AG04449 (cell line): ENCODE measurements around the gene TJP1.

Source experiments
- CTCF ChIA-PET: fragments of 350-600 bp; formaldehyde crosslinking; extraction: SDS; loops from one replicate; lab custom pipeline; 2021; ENCODE audit warnings: antibody characterized with exemption; lab: Yijun Ruan, JAX
- POLR2A ChIA-PET: fragments of 400-600, 350-600 bp; formaldehyde crosslinking; extraction: SDS; loops from one replicate; lab custom pipeline; 2020; ENCODE audit warnings: antibody characterized with exemption, inconsistent platforms; lab: Yijun Ruan, JAX
- DNase-seq: peaks from one replicate; pipeline ENCODE4 v3.0.0-alpha.2; 2010; ENCODE audit warnings: low read depth, low spot score
- H3K4me3 ChIP-seq: 2 replicates; pipeline ENCODE4 v1.5.1; 2011; ENCODE audit warnings: low read depth, mild to moderate bottlenecking, control low read depth, low read length
- TF ChIP-seq, protein P1 (sequence below): IDR thresholded peaks from one replicate; pipeline ENCODE4 v1.5.1; 2011; ENCODE audit warnings: mild to moderate bottlenecking, moderate library complexity, low read length, control low read depth, inconsistent platforms; ENCODE audit not compliant: insufficient read depth; ENCODE audit errors: missing control alignments

TJP1 gene

DNA sequence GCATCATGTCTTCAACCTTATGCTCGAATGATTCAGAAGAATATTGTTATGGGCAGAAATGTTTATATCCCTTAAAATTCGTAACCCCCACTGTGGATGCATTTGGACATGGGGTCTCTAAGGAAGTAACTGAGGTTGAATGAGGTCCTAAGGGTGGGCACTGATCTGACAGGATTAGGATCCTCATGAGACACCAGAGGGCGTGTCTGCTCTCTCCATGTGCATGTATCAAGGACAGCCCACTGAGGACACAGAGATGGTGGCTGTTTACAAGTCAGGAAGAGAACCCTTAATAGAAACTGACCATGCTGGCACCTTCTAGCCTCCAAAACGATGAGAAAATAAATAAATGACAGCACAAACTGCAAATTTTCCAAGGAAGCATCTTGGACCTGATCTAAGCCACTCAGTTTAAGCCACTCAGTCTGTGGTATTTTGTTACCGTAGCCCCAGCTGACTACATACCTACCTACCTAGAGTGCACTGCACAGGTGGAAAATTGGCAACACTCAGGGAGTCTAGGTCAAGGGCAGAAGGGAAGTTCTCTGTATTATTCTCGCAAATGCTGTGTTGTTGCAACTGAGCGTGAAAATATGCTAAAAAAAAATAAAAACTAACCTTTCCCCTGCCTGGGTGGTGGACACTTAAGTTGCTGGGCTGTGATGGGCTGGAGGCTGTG is 126.6 kb downstream of the TJP1 start:
- ChIA-PET POLR2A (no interaction called here), CTCF (no interaction called here)
- TF ChIP-seq, protein P1, sequence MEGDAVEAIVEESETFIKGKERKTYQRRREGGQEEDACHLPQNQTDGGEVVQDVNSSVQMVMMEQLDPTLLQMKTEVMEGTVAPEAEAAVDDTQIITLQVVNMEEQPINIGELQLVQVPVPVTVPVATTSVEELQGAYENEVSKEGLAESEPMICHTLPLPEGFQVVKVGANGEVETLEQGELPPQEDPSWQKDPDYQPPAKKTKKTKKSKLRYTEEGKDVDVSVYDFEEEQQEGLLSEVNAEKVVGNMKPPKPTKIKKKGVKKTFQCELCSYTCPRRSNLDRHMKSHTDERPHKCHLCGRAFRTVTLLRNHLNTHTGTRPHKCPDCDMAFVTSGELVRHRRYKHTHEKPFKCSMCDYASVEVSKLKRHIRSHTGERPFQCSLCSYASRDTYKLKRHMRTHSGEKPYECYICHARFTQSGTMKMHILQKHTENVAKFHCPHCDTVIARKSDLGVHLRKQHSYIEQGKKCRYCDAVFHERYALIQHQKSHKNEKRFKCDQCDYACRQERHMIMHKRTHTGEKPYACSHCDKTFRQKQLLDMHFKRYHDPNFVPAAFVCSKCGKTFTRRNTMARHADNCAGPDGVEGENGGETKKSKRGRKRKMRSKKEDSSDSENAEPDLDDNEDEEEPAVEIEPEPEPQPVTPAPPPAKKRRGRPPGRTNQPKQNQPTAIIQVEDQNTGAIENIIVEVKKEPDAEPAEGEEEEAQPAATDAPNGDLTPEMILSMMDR, result no peak
- no peak for DNase-seq
- H3K4me3 ChIP-seq, result no peak overlapping the region

DNA sequence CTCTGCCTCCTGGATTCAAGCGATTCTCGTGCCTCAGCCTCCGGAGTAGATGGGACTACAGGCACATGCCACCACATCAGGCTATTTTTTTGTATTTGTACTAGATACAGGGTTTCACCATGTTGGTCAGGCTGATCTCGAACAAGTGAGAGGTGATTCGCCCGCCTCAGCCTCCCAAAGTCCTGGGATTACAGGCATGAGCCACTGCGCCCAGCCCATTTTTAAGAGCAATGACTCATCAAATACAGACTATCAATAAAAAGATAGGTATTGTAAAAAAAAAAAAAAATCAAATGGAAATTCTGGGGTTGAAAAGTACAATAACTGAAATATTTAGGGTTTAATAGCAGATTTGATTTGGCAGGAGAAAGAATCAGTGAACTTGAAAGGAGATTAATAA is 129.0 kb downstream of the TJP1 start:
- ChIA-PET POLR2A (no interaction called here), CTCF (interaction anchor here (1.3 kb wide), 1 partner anchor 98 kb away, joined by 4 read pairs; no protein-coding TSS in a partner anchor)
- no peak overlapping the region for H3K4me3 ChIP-seq
- TF ChIP-seq, protein P1, result no peak
- no peak for DNase-seq

DNA sequence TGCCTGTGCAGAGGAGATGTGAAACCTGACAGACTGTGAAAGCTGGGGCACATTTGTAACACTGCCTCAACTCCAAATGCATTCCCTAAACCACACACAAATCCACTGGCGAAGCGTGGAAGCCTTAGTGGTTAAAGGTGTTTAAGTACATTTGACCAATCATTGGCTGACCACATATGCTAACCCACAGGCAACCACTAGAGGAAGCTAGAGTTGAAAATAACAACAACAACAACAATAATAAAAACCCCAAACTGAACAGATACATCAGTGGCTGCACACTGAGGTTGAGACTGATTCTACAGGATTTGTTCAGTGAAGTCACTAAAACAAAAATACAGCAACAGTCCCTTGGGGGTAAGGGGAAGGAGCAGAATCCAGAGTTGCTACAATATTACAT is 129.7 kb downstream of the TJP1 start:
- CTCF ChIA-PET, result interaction anchor here (1.3 kb wide), 1 partner anchor 97 kb away, joined by 4 read pairs; no protein-coding TSS in a partner anchor
- POLR2A ChIA-PET, result no interaction called here
- DNase-seq, result no peak
- H3K4me3 ChIP-seq, result no peak overlapping the region
- TF ChIP-seq, protein P1, result no peak

DNA sequence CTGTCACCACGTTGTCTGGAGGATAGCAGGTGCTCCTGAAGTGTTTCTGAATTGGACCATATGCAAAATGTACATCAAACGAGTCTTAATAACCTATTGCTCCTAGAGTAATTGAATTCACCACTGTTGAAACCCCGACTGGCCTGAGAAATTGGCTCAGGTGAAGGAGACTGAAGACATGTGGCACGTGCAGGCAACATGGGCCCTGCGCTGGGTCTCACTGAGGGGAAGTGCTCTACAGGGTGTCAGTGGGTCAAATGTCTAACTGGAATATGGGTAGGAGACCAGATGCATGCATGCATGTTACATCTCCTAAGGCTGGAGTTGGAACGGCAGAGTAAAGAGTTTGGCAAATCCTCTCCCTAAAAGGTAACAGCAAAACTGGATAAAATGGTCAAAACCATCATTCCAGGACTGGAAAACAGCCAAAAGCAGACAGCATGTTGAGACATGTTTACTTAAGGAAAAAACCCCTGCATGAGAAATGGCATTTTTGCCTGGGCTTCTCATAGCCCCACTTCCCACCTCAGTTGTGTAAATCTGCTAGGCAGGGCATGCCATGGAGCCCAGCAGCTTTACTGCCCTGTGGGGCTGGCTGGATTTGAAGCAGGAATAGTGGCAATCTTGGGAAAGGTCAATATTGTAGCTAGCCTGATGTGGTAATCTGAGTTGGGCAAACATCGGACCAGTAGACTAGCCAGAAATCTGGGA is 131.3 kb downstream of the TJP1 start:
- TF ChIP-seq, protein P1, result no peak
- no peak overlapping the region for H3K4me3 ChIP-seq
- DNase-seq, result no peak
- POLR2A ChIA-PET, result no interaction called here
- CTCF ChIA-PET, result interaction anchor here (1.5 kb wide), 1 partner anchor 12 kb away, joined by 3 read pairs; no protein-coding TSS in a partner anchor

DNA sequence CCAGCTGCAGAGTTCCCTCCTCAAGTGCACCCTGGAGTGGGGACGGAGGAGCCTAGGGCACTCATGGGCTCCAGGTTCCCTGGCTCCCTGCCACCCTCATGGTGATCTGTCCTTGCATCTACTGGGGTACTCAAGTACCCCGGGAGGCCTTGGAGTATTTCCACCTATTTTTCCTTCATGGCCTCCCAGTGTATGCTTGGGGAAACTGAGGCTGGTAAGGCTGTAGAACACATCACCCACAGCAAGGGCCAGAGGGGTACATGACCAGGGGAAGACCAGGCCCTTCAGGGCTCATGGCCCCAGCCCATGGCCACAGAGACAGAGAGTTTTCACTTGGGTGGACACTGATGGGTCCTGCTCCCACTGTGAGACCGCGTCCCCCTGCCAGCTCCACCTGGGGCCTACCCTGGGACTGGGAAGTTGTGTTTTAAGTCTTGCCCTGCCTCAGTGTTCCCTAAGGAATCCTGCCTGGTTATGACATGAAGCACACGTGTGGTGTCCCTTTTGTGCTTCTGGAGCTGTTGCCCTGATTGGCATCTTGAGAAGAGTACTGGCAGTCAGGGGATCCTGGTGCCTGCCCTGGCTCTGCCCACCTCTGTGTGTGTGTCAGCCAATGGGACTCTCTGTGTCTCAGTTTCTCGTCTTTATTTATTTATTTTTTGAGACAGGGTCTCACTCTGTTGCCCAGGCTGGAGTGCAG is 132.8 kb downstream of the TJP1 start:
- no peak for DNase-seq
- TF ChIP-seq, protein P1, result no peak
- H3K4me3 ChIP-seq, result no peak overlapping the region
- ChIA-PET CTCF (no interaction called here), POLR2A (no interaction called here)
